ENCODE results near the gene FOXO3.

The FOXO3 gene

GRCh38 chr6:108716801-108717791 is 156.4 kb downstream of the FOXO3 start:
- no peak for DNase-seq

GRCh38 chr6:108719477-108719876 is 158.8 kb downstream of the FOXO3 start:
- no peak for DNase-seq

GRCh38 chr6:108720827-108721226 is 160.1 kb downstream of the FOXO3 start:
- no peak for DNase-seq

GRCh38 chr6:108721286-108721685 is 160.6 kb downstream of the FOXO3 start:
- no peak for DNase-seq

- no peak for DNase-seq
Measured at GRCh38 chr6:108723594-108723993, 162.9 kb downstream of the FOXO3 start.

- no peak for DNase-seq
Measured at GRCh38 chr6:108726726-108727339, 166.1 kb downstream of the FOXO3 start.

GRCh38 chr6:108727966-108728730 is 167.4 kb downstream of the FOXO3 start:
- peak; percentile 34 for DNase-seq

- no peak for DNase-seq
Measured at GRCh38 chr6:108728826-108729225, 168.1 kb downstream of the FOXO3 start.

GRCh38 chr6:108730635-108731515 is 170.2 kb downstream of the FOXO3 start:
- DNase-seq, result no peak

- DNase-seq, result no peak
Measured at GRCh38 chr6:108732091-108732870, 171.6 kb downstream of the FOXO3 start.

GRCh38 chr6:108733051-108733450 is 172.3 kb downstream of the FOXO3 start:
- DNase-seq, result no peak

- no peak for DNase-seq
Measured at GRCh38 chr6:108733706-108734265, 173.1 kb downstream of the FOXO3 start.

Data from MV-4-11 (cell line).